HepG2 (cell line): Measurements from ENCODE around the gene PDHX. TPM values are rescaled to one million over a fixed set of nuclear protein-coding genes. Genes with fewer than 3 reads are reported as not detected.

Experiments
- BHLHE40 ChIP-seq: IDR thresholded peaks from 2 replicates; pipeline ENCODE4 v1.6.1; 2011; ENCODE audit warnings: low read length, improper control_type of control experiment
- CENPT ChIP-seq: sonication (generic); formaldehyde crosslinking; IDR thresholded peaks from 2 replicates; pipeline ENCODE4 v1.8.0; 2022; ENCODE audit warnings: low read depth, mild to moderate bottlenecking, moderate library complexity, missing genetic modification reagents
- FIP1L1 ChIP-seq: fragments of 200-400 bp; formaldehyde crosslinking; IDR thresholded peaks from 2 replicates; pipeline ENCODE4 v1.6.1; 2018; ENCODE audit warnings: low read depth, mild to moderate bottlenecking, low read length, moderate library complexity, borderline replicate concordance; ENCODE audit not compliant: insufficient read depth
- FOXA3 ChIP-seq: IDR thresholded peaks from 2 replicates; pipeline ENCODE4 v1.6.1; 2016; ENCODE audit warnings: missing genetic modification reagents, missing compliant biosample characterization
- KLF6 ChIP-seq: IDR thresholded peaks from 2 replicates; pipeline ENCODE4 v1.8.0; 2016; ENCODE audit warnings: missing biosample characterization, missing genetic modification reagents
- MLXIP ChIP-seq: sonication (generic); formaldehyde crosslinking; IDR thresholded peaks from 2 replicates; pipeline ENCODE4 v1.9.0; 2021; ENCODE audit warnings: missing genetic modification reagents, borderline replicate concordance
- NFYB ChIP-seq: sonication (generic); formaldehyde crosslinking; IDR thresholded peaks from 2 replicates; pipeline ENCODE4 v1.4.0; 2020; ENCODE audit warnings: missing genetic modification reagents
- PRDM10 ChIP-seq: sonication (generic); formaldehyde crosslinking; IDR thresholded peaks from 2 replicates; pipeline ENCODE4 v1.4.0; 2020; ENCODE audit warnings: low read depth, missing genetic modification reagents
- PTBP1 ChIP-seq: fragments of 200-400 bp; formaldehyde crosslinking; IDR thresholded peaks from 2 replicates; pipeline ENCODE4 v1.6.1; 2018; ENCODE audit warnings: low read length, low read depth; ENCODE audit not compliant: poor library complexity, severe bottlenecking
- REPIN1 ChIP-seq: sonication (generic); formaldehyde crosslinking; IDR thresholded peaks from 2 replicates; pipeline ENCODE4 v1.8.0; 2022; ENCODE audit warnings: missing genetic modification reagents, low read depth, mild to moderate bottlenecking, borderline replicate concordance
- RFX5 ChIP-seq: IDR thresholded peaks from 2 replicates; pipeline ENCODE4 v1.6.1; 2011; ENCODE audit warnings: low read depth, low read length, improper control_type of control experiment
- SMARCC2 ChIP-seq: fragments of 450-650 bp; IDR thresholded peaks from 2 replicates; pipeline ENCODE4 v1.6.1; 2017; ENCODE audit warnings: antibody characterized with exemption, mild to moderate bottlenecking
- SMC3 ChIP-seq: IDR thresholded peaks from 2 replicates; pipeline ENCODE4 v1.6.1; 2011; ENCODE audit warnings: low read length, improper control_type of control experiment
- SOX5 ChIP-seq: IDR thresholded peaks from 2 replicates; pipeline ENCODE4 v1.6.1; 2016; ENCODE audit warnings: borderline replicate concordance
- TARDBP ChIP-seq: sonication (generic); formaldehyde crosslinking; IDR thresholded peaks from 2 replicates; pipeline ENCODE4 v1.8.0; 2022; ENCODE audit warnings: mild to moderate bottlenecking, missing genetic modification reagents
- TERF1 ChIP-seq: sonication (generic); formaldehyde crosslinking; IDR thresholded peaks from 2 replicates; pipeline ENCODE4 v1.8.0; 2022; ENCODE audit warnings: mild to moderate bottlenecking, missing genetic modification reagents, moderate library complexity
- ZFP91 ChIP-seq: sonication (generic); formaldehyde crosslinking; IDR thresholded peaks from 2 replicates; pipeline ENCODE4 v1.9.0; 2022; ENCODE audit warnings: missing genetic modification reagents, mild to moderate bottlenecking, borderline replicate concordance
- ZFX ChIP-seq: sonication (generic); formaldehyde crosslinking; IDR thresholded peaks from 2 replicates; pipeline ENCODE4 v1.4.0; 2020; ENCODE audit warnings: mild to moderate bottlenecking, low read depth, missing genetic modification reagents, moderate library complexity
- ZNF121 ChIP-seq: sonication (generic); formaldehyde crosslinking; IDR thresholded peaks from 2 replicates; pipeline ENCODE4 v1.5.0; 2020; ENCODE audit warnings: mild to moderate bottlenecking, missing genetic modification reagents
- ZNF3 ChIP-seq: IDR thresholded peaks from 2 replicates; pipeline ENCODE4 v1.7.0; 2017; ENCODE audit warnings: inconsistent platforms
- ZNF468 ChIP-seq: sonication (generic); formaldehyde crosslinking; IDR thresholded peaks from 2 replicates; pipeline ENCODE4 v1.8.0; 2022; ENCODE audit warnings: mild to moderate bottlenecking, moderate library complexity, missing genetic modification reagents
- ZNF749 ChIP-seq: sonication (generic); formaldehyde crosslinking; IDR thresholded peaks from 2 replicates; pipeline ENCODE4 v1.8.0; 2022; ENCODE audit warnings: mild to moderate bottlenecking, missing genetic modification reagents, moderate library complexity, borderline replicate concordance
- ZNF768 ChIP-seq: sonication (generic); formaldehyde crosslinking; IDR thresholded peaks from 2 replicates; pipeline ENCODE4 v1.4.0; 2020; ENCODE audit warnings: missing genetic modification reagents
- polyA plus RNA-seq, 8 experiments: library from polyadenylated mRNA; depleted of rRNA in 3 of 8; stranded (reverse) in 7 of 8; unstranded in 1 of 8; fragments of >200 nt; fragmentation: Illumina TruSeq in 4 of 8; extraction: Trizol in 4 of 8; gene quantifications; 2 replicates each; pipeline versions ENCODE4 v1.2.1 to v1.2.3, GENCODE V29; 2011 to 2016; ENCODE audit warnings: low read depth in 4 of 8, missing spikeins in 1 of 8, mixed read lengths in 1 of 8; ENCODE audit not compliant: insufficient read depth in 1 of 8
- total RNA-seq, 5 experiments: library from RNA; depleted of rRNA; stranded (reverse); fragments of >200 nt; fragmentation: Illumina TruSeq; extraction: Trizol; gene quantifications; 2 replicates each; pipeline ENCODE4 v1.2.3, GENCODE V29; 2016; ENCODE audit warnings: low read depth in 1 of 5

The PDHX gene
- total and polyA plus RNA-seq, 2 of the 13 experiments (the other 11 are each of a cell fraction or from before 2014, with no cell fraction given) = 41.0 to 73.8 TPM

GRCh38 chr11:34886609-34887008 lies 29.8 kb upstream of the PDHX start (continued):
- TF ChIP-seq TERF1 (CRISPR knock-in tag) (no peak), PRDM10 (CRISPR knock-in tag) (peak; percentile 90; the same call in 1 of the 2 replicates), ZFX (no peak), SMC3 (0 out of 2 replicates have a peak, but pooled peaks have one; percentile 12), RFX5 (peak; percentile 58; the same call in 1 of the 2 replicates), ZNF768 (CRISPR knock-in tag) (no peak), FIP1L1 (no peak), SOX5 (CRISPR knock-in tag) (no peak), TARDBP (CRISPR knock-in tag) (no peak), MLXIP (CRISPR knock-in tag) (no peak), KLF6 (CRISPR knock-in tag) (no peak), NFYB (CRISPR knock-in tag) (no peak), FOXA3 (CRISPR knock-in tag) (no peak), ZNF3 (CRISPR knock-in tag) (no peak), PTBP1 (no peak), SMARCC2 (no peak), ZNF468 (CRISPR knock-in tag) (no peak), REPIN1 (CRISPR knock-in tag) (no peak), ZFP91 (CRISPR knock-in tag) (no peak), CENPT (CRISPR knock-in tag) (no peak), ZNF749 (no peak), BHLHE40 (peak; percentile 59; the same call in 1 of the 2 replicates), ZNF121 (CRISPR knock-in tag) (no peak)
